CD14-positive monocyte (primary cell): ENCODE results near the gene ITPR3. TPM values are rescaled to one million over a fixed set of nuclear protein-coding genes. Genes with fewer than 3 reads are reported as not detected.

Experiments
- DNase-seq, 3 donors: peaks; one replicate each; pipeline ENCODE4 v3.0.0-alpha.2; 2011 to 2022
- H2AFZ ChIP-seq: 2 replicates; pipeline ENCODE4 v1.6.0; 2012; ENCODE audit warnings: mild to moderate bottlenecking, low read depth, low read length, inconsistent platforms; ENCODE audit not compliant: insufficient read depth, poor library complexity, severe bottlenecking
- H3K27ac ChIP-seq, 2 donors: 1 replicate in 1 of 2; 2 replicates in 1 of 2; pipeline ENCODE4 v1.5.1; 2012 to 2013; ENCODE audit warnings: low read length in 2 of 2, control low read depth in 1 of 2, inconsistent platforms in 1 of 2, low read depth in 1 of 2, mild to moderate bottlenecking in 1 of 2
- H3K27me3 ChIP-seq, 2 donors: one replicate each; pipeline versions ENCODE4 v1.6.0 to v1.6.1; 2011 to 2013; ENCODE audit warnings: low read length in 2 of 2; ENCODE audit not compliant: control insufficient read depth in 2 of 2, insufficient read depth in 2 of 2
- H3K36me3 ChIP-seq, 2 donors: replicated peaks in 1 of 2; 1 replicate in 1 of 2; 2 replicates in 1 of 2; pipeline versions ENCODE4 v1.5.1 to v1.6.1; 2012 to 2013; ENCODE audit warnings: low read length in 2 of 2, control low read depth in 1 of 2, inconsistent platforms in 1 of 2, mild to moderate bottlenecking in 1 of 2; ENCODE audit not compliant: insufficient read depth in 2 of 2, control insufficient read depth in 1 of 2
- H3K4me1 ChIP-seq, 2 donors: 1 replicate in 1 of 2; 2 replicates in 1 of 2; pipeline versions ENCODE4 v1.5.1 to v1.6.1; 2012 to 2013; ENCODE audit warnings: low read length in 2 of 2, control low read depth in 1 of 2, inconsistent platforms in 1 of 2, mild to moderate bottlenecking in 1 of 2, moderate library complexity in 1 of 2; ENCODE audit not compliant: insufficient read depth in 2 of 2, control insufficient read depth in 1 of 2
- H3K4me2 ChIP-seq: replicated peaks from 2 replicates; pipeline ENCODE3; 2012; ENCODE audit warnings: low read length, moderate library complexity, mild to moderate bottlenecking; ENCODE audit not compliant: poor library complexity, severe bottlenecking; ENCODE audit errors: extremely low read depth
- H3K4me3 ChIP-seq, 3 experiments: fragments of 200-600 bp in 1 of 3; sonication (generic) in 1 of 3; replicated peaks in 1 of 3; 1 replicate in 2 of 3; 2 replicates in 1 of 3; pipeline ENCODE4 v1.5.1; 2011 to 2013; ENCODE audit warnings: low read length in 3 of 3, mild to moderate bottlenecking in 3 of 3, control low read depth in 2 of 3, low read depth in 2 of 3, inconsistent platforms in 1 of 3, moderate library complexity in 1 of 3
- H3K79me2 ChIP-seq: 2 replicates; pipeline ENCODE4 v1.6.0; 2012; ENCODE audit warnings: mild to moderate bottlenecking, control low read depth, inconsistent platforms, low read length, moderate library complexity; ENCODE audit not compliant: insufficient read depth
- H3K9ac ChIP-seq: 2 replicates; pipeline ENCODE4 v1.6.0; 2017; ENCODE audit warnings: low read length, mild to moderate bottlenecking; ENCODE audit not compliant: insufficient read depth, poor library complexity, severe bottlenecking
- H3K9me3 ChIP-seq, 2 donors: replicated peaks in 1 of 2; 1 replicate in 1 of 2; 2 replicates in 1 of 2; pipeline versions ENCODE4 v1.5.1 to v1.6.1; 2012 to 2013; ENCODE audit warnings: low read length in 2 of 2, control low read depth in 1 of 2; ENCODE audit not compliant: control insufficient read depth in 1 of 2, insufficient read depth in 1 of 2
- H4K20me1 ChIP-seq: 2 replicates; pipeline ENCODE4 v1.6.0; 2012; ENCODE audit warnings: mild to moderate bottlenecking, low read length, control low read depth, moderate library complexity; ENCODE audit not compliant: insufficient read depth
- H3K27ac Mint-ChIP-seq, 7 donors: one replicate each; pipeline ENCODE4 v1.8.0; 2020; ENCODE audit warnings: mild to moderate bottlenecking in 7 of 7, mixed read lengths in 7 of 7, moderate library complexity in 6 of 7, inconsistent platforms in 2 of 7
- H3K27me3 Mint-ChIP-seq, 3 donors: one replicate each; pipeline ENCODE4 v1.8.0; 2021 to 2022; ENCODE audit warnings: low read depth in 3 of 3, mild to moderate bottlenecking in 3 of 3, mixed read lengths in 3 of 3, moderate library complexity in 3 of 3, inconsistent platforms in 1 of 3
- H3K36me3 Mint-ChIP-seq, 2 donors: one replicate each; pipeline ENCODE4 v1.8.0; 2020; ENCODE audit warnings: mixed read lengths in 2 of 2, inconsistent platforms in 1 of 2, mild to moderate bottlenecking in 1 of 2
- H3K4me1 Mint-ChIP-seq: one replicate; pipeline ENCODE4 v1.8.0; 2020; ENCODE audit warnings: mild to moderate bottlenecking, mixed read lengths
- H3K4me3 Mint-ChIP-seq, 2 donors: one replicate each; pipeline ENCODE4 v1.8.0; 2020; ENCODE audit warnings: mild to moderate bottlenecking in 2 of 2, mixed read lengths in 2 of 2, moderate library complexity in 1 of 2
- H3K9me3 Mint-ChIP-seq, 7 donors: one replicate each; pipeline ENCODE4 v1.8.0; 2020 to 2022; ENCODE audit warnings: mixed read lengths in 7 of 7, mild to moderate bottlenecking in 6 of 7, moderate library complexity in 6 of 7, inconsistent platforms in 2 of 7
- WGBS: methylation state at CpG from one replicate; pipeline ENCODE4 v1.1.5; 2013; ENCODE audit warnings: missing lambda C conversion rate; ENCODE audit not compliant: insufficient coverage; 5-methylcytosine and 5-hydroxymethylcytosine counted together
- intact Hi-C, 2 donors: fragments of 100-400 bp; cut with micrococcal nuclease; formaldehyde crosslinking; loops; one replicate each; pipeline versions ENCODE4 v1.15.0 to v1.15.1; 2023
- polyA plus RNA-seq, 3 donors: library from polyadenylated mRNA; depleted of rRNA in 1 of 3; unstranded in 2 of 3; stranded (reverse) in 1 of 3; fragments of 300-500 nt in 2 of 3; fragments of >200 nt in 1 of 3; fragmentation: Illumina TruSeq in 2 of 3; gene quantifications; 1 replicate in 2 of 3; 2 replicates in 1 of 3; pipeline ENCODE4 v1.2.3, GENCODE V29; 2012 to 2021
- TF ChIP-seq, protein P1 (sequence below): fragments of 200-600 bp; IDR thresholded peaks from one replicate; pipeline ENCODE4 v1.8.0; 2022; ENCODE audit warnings: antibody characterized with exemption, mild to moderate bottlenecking

ITPR3 gene
- polyA plus RNA-seq, 3 donors, result 1.8 TPM; not detected in 2

DNA sequence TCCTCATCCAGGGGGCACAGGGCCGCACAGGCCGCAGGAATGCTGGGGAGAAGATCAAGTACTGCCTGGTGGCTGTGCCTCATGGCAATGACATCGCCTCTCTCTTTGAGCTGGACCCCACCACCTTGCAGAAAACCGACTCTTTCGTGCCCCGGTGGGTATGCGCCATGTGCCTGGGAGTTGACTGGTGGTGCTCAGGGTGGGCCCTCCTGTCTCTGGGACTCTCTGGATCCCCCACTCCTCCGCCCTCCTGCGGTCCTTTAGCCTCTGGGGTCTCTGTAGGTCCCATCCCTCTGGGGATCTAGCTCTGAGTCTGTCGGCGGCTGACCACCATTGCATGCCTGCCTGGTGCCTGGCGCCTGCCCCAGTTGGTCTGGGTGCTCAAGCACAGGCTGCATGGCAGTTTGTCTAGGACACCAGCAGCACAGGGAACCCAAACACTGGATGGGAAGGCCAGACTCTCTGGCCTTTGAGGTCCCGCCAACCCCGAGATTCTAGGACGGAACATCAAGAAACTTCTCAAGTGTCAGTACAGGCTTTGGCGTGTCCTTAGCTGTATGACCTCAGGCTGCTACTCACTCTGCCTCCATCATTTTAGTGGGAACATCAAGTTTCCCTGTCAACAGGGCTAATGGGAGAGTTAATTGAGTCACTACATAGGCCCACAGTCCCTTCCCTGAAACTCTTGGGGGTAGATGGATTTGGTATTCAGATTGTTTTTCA, 42.8 kb downstream of the ITPR3 start:
- H3K9me3 ChIP-seq, result no peaks in the 10 kb centered on the region
- Mint-ChIP-seq H3K9me3 (no peaks in the 10 kb centered on the region), H3K4me3 (no peak overlapping the region), H3K4me1 (no peaks in the 10 kb centered on the region), H3K27me3 (peaks cover 0 to 5% (median 2%) of the 10 kb centered on the region in 3 donors), H3K36me3 (peaks cover 0 to 11% of the 10 kb centered on the region in 2 donors), H3K27ac (no peak overlapping the region)
- no peak for DNase-seq
- H3K27me3 ChIP-seq, result no peaks in the 10 kb centered on the region
- WGBS, result 94% methylated on average over 14 of the region's 16 CpGs
- no peak overlapping the region for H3K27ac ChIP-seq
- H3K4me2 ChIP-seq, result no peak overlapping the region
- no peaks in the 10 kb centered on the region for H4K20me1 ChIP-seq
- H3K36me3 ChIP-seq, result no peaks in the 10 kb centered on the region
- H2AFZ ChIP-seq, result no peak overlapping the region
- TF ChIP-seq, protein P1, sequence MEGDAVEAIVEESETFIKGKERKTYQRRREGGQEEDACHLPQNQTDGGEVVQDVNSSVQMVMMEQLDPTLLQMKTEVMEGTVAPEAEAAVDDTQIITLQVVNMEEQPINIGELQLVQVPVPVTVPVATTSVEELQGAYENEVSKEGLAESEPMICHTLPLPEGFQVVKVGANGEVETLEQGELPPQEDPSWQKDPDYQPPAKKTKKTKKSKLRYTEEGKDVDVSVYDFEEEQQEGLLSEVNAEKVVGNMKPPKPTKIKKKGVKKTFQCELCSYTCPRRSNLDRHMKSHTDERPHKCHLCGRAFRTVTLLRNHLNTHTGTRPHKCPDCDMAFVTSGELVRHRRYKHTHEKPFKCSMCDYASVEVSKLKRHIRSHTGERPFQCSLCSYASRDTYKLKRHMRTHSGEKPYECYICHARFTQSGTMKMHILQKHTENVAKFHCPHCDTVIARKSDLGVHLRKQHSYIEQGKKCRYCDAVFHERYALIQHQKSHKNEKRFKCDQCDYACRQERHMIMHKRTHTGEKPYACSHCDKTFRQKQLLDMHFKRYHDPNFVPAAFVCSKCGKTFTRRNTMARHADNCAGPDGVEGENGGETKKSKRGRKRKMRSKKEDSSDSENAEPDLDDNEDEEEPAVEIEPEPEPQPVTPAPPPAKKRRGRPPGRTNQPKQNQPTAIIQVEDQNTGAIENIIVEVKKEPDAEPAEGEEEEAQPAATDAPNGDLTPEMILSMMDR, result no peak
- H3K9ac ChIP-seq, result no peak overlapping the region
- H3K4me3 ChIP-seq, result no peak overlapping the region
- no peaks in the 10 kb centered on the region for H3K79me2 ChIP-seq
- intact Hi-C loops, result no loop called here
- H3K4me1 ChIP-seq, result no peaks in the 10 kb centered on the region

DNA sequence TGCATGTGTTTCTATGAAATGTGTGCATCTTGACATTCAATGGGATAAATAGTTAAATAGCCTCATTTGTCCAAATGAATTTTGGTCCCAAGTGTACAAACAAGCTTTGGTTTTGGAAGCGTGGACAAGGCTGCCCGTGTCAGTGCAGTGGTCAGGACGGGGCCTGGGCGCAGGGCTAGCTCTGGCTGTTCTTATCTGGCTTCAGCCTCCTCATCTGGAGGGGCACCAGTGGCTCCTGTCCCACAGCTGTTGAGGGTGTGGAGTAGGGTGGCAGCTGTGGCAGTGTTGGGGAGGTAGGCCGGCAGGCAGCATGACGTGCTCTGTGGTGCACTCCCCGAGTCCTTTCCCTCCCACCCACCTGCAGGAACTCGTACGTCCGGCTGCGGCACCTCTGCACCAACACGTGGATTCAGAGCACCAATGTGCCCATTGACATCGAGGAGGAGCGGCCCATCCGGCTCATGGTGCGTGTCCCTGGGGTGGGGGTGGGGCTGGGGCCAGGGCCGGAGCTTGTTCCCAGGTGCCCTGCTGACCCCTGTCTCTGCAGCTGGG, 43.5 kb downstream of the ITPR3 start:
- Histone ChIP-seq H4K20me1 (no peaks in the 10 kb centered on the region), H2AFZ (no peak overlapping the region), H3K4me3 (no peak overlapping the region), H3K36me3 (no peaks in the 10 kb centered on the region), H3K27me3 (no peaks in the 10 kb centered on the region), H3K9ac (no peak overlapping the region), H3K79me2 (no peaks in the 10 kb centered on the region), H3K4me2 (no peak overlapping the region), H3K9me3 (no peaks in the 10 kb centered on the region), H3K4me1 (no peaks in the 10 kb centered on the region), H3K27ac (no peak overlapping the region)
- peaks cover 0 to 5% (median 2%) of the 10 kb centered on the region in 3 donors for H3K27me3 Mint-ChIP-seq
- intact Hi-C loops, result no loop called here
- no peak overlapping the region for H3K4me3 Mint-ChIP-seq
- H3K27ac Mint-ChIP-seq, result no peak overlapping the region
- H3K4me1 Mint-ChIP-seq, result no peaks in the 10 kb centered on the region
- 98% methylated on average over 11 of the region's 17 CpGs for WGBS
- TF ChIP-seq, protein P1, result no peak
- peaks cover 0 to 13% of the 10 kb centered on the region in 2 donors for H3K36me3 Mint-ChIP-seq
- H3K9me3 Mint-ChIP-seq, result no peaks in the 10 kb centered on the region
- DNase-seq, result no peak
